Osteoblast (primary cell): ENCODE measurements around the gene ARR3. TPM values are rescaled to one million over a fixed set of nuclear protein-coding genes. Genes with fewer than 3 reads are reported as not detected.

ENCODE experiments used
- DNase-seq: peaks from one replicate; pipeline ENCODE4 v3.0.0; 2011; ENCODE audit warnings: low spot score, mixed read lengths; ENCODE audit not compliant: insufficient read length; ENCODE audit errors: missing footprints
- H2AFZ ChIP-seq: 2 replicates; pipeline ENCODE4 v1.6.0; 2011; ENCODE audit warnings: mild to moderate bottlenecking, low read length
- H3K27ac ChIP-seq: 2 replicates; pipeline ENCODE4 v1.5.1; 2011; ENCODE audit warnings: mild to moderate bottlenecking, low read depth, low read length, moderate library complexity
- H3K27me3 ChIP-seq: 2 replicates; pipeline ENCODE4 v1.6.0; 2012; ENCODE audit warnings: mild to moderate bottlenecking, control low read depth, inconsistent platforms, low read length, moderate library complexity; ENCODE audit not compliant: insufficient read depth
- H3K36me3 ChIP-seq: 2 replicates; pipeline ENCODE4 v1.5.1; 2011; ENCODE audit warnings: mild to moderate bottlenecking, low read length, control low read depth, moderate library complexity; ENCODE audit not compliant: insufficient read depth
- H3K4me1 ChIP-seq: 2 replicates; pipeline ENCODE4 v1.5.1; 2011; ENCODE audit warnings: mild to moderate bottlenecking, low read length, control low read depth, moderate library complexity; ENCODE audit not compliant: insufficient read depth
- H3K4me2 ChIP-seq: 2 replicates; pipeline ENCODE4 v1.6.0; 2011; ENCODE audit warnings: mild to moderate bottlenecking, low read length; ENCODE audit not compliant: insufficient read depth
- H3K4me3 ChIP-seq: fragments of 200-600 bp; sonication (generic); 3 replicates; pipeline ENCODE4 v1.5.1; 2012; ENCODE audit warnings: mild to moderate bottlenecking, low read length, inconsistent platforms; ENCODE audit not compliant: insufficient read depth
- H3K79me2 ChIP-seq: 2 replicates; pipeline ENCODE4 v1.6.0; 2012; ENCODE audit warnings: mild to moderate bottlenecking, low read length, control low read depth, inconsistent platforms; ENCODE audit not compliant: insufficient read depth
- H3K9me3 ChIP-seq: 2 replicates; pipeline ENCODE4 v1.5.1; 2011; ENCODE audit warnings: low read depth, low read length, control low read depth
- H4K20me1 ChIP-seq: 2 replicates; pipeline ENCODE4 v1.6.0; 2012; ENCODE audit warnings: mild to moderate bottlenecking, low read length, control low read depth; ENCODE audit not compliant: insufficient read depth
- CTCF ChIP-seq: IDR thresholded peaks from 2 replicates; pipeline ENCODE4 v1.5.1; 2011; ENCODE audit warnings: mild to moderate bottlenecking, low read depth, low read length, moderate library complexity; ENCODE audit errors: extremely low read depth
- total RNA-seq: library from RNA; depleted of rRNA; stranded (reverse); fragments of >200 nt; gene quantifications from 2 replicates; pipeline ENCODE4 v1.2.3, GENCODE V29; 2012

Gene ARR3
- total RNA-seq, result not detected in 2 replicates

- Histone ChIP-seq H3K36me3 (no peaks in the 10 kb centered on the region), H4K20me1 (no peaks in the 10 kb centered on the region), H3K27ac (no peak within 1 kb of the TSS), H3K4me3 (no peak within 1 kb of the TSS), H2AFZ (no peak within 1 kb of the TSS), H3K4me1 (no peaks in the 10 kb centered on the region), H3K27me3 (peaks cover 4% of the 10 kb centered on the region), H3K4me2 (no peak within 1 kb of the TSS), H3K9me3 (no peaks in the 10 kb centered on the region), H3K79me2 (no peaks in the 10 kb centered on the region)
- TF ChIP-seq CTCF, result no peak
- no peak for DNase-seq
These were observed at the start of gene ARR3 for GRCh38 chrX:70268034-70268433. TSS of gene ARR3 (plus strand) at chrX:70268334. CDS start at chrX:70269386, 1,052 bp downstream.

- no peak overlapping the region for H3K4me3 ChIP-seq
- peaks cover 10% of the 10 kb centered on the region for H3K27me3 ChIP-seq
- H3K9me3 ChIP-seq, result no peaks in the 10 kb centered on the region
- no peaks in the 10 kb centered on the region for H4K20me1 ChIP-seq
- no peak overlapping the region for H3K4me2 ChIP-seq
- H3K79me2 ChIP-seq, result no peaks in the 10 kb centered on the region
- DNase-seq, result peak; percentile 35
- peaks cover 3% of the 10 kb centered on the region for H3K4me1 ChIP-seq
- no peaks in the 10 kb centered on the region for H3K36me3 ChIP-seq
- H3K27ac ChIP-seq, result no peak overlapping the region
- TF ChIP-seq CTCF, result no peak
- H2AFZ ChIP-seq, result no peak overlapping the region
These were observed 48.0 kb upstream of the ARR3 start for GRCh38 chrX:70219938-70220764.

- H3K4me1 ChIP-seq, result no peaks in the 10 kb centered on the region
- no peak overlapping the region for H3K4me3 ChIP-seq
- H3K36me3 ChIP-seq, result no peaks in the 10 kb centered on the region
- no peak for TF ChIP-seq CTCF
- no peaks in the 10 kb centered on the region for H3K9me3 ChIP-seq
- no peaks in the 10 kb centered on the region for H4K20me1 ChIP-seq
- no peak overlapping the region for H3K4me2 ChIP-seq
- peaks cover 9% of the 10 kb centered on the region for H3K27me3 ChIP-seq
- no peak overlapping the region for H3K27ac ChIP-seq
- no peak overlapping the region for H2AFZ ChIP-seq
- H3K79me2 ChIP-seq, result no peaks in the 10 kb centered on the region
- no peak for DNase-seq
These were observed 42.1 kb upstream of the ARR3 start for GRCh38 chrX:70226048-70226447.

GRCh38 chrX:70226687-70227086 lies 41.4 kb upstream of the ARR3 start:
- no peak for DNase-seq
- Histone ChIP-seq H3K27me3 (peaks cover 13% of the 10 kb centered on the region), H3K4me3 (no peak overlapping the region), H3K79me2 (no peaks in the 10 kb centered on the region), H3K4me1 (no peaks in the 10 kb centered on the region), H3K9me3 (no peaks in the 10 kb centered on the region), H3K27ac (no peak overlapping the region), H4K20me1 (peaks cover under 1% of the 10 kb centered on the region), H3K4me2 (no peak overlapping the region), H2AFZ (no peak overlapping the region), H3K36me3 (no peaks in the 10 kb centered on the region)
- TF ChIP-seq CTCF, result no peak
